ENCODE measurements around the gene IL15.

Gene IL15

GRCh38 chr4:141645611-141646340 is 9.4 kb downstream of the IL15 start:
- TF ChIP-seq CTCF (IDR thresholded peaks at IDR 0.05; ENCODE audit: low read depth, low read length, missing control alignments): no peak
- no peak for DNase-seq (ENCODE audit: extremely low read depth, low read depth)
- H3K4me3 ChIP-seq (replicated peaks; ENCODE audit: low read depth, low read length): no peak overlapping the region

- DNase-seq (ENCODE audit: extremely low read depth, low read depth): no peak
- TF ChIP-seq CTCF (IDR thresholded peaks at IDR 0.05; ENCODE audit: low read depth, low read length, missing control alignments): no peak
- H3K4me3 ChIP-seq (replicated peaks; ENCODE audit: low read depth, low read length): no peak overlapping the region
These were observed 10.6 kb downstream of the IL15 start for GRCh38 chr4:141646969-141647368.

GRCh38 chr4:141647966-141648365 is 11.6 kb downstream of the IL15 start:
- TF ChIP-seq CTCF (IDR thresholded peaks at IDR 0.05; ENCODE audit: low read depth, low read length, missing control alignments): no peak
- DNase-seq (ENCODE audit: extremely low read depth, low read depth): no peak
- no peak overlapping the region for H3K4me3 ChIP-seq (replicated peaks; ENCODE audit: low read depth, low read length)

GRCh38 chr4:141652161-141652778 is 15.9 kb downstream of the IL15 start:
- no peak overlapping the region for H3K4me3 ChIP-seq (replicated peaks; ENCODE audit: low read depth, low read length)
- DNase-seq (ENCODE audit: extremely low read depth, low read depth): no peak
- no peak for TF ChIP-seq CTCF (IDR thresholded peaks at IDR 0.05; ENCODE audit: low read depth, low read length, missing control alignments)

- peak; percentile 63 for TF ChIP-seq CTCF (IDR thresholded peaks at IDR 0.05; ENCODE audit: low read depth, low read length, missing control alignments)
- no peak overlapping the region for H3K4me3 ChIP-seq (replicated peaks; ENCODE audit: low read depth, low read length)
- no peak for DNase-seq (ENCODE audit: extremely low read depth, low read depth)
These were observed 17.7 kb downstream of the IL15 start for GRCh38 chr4:141654098-141654497.

- TF ChIP-seq CTCF (IDR thresholded peaks at IDR 0.05; ENCODE audit: low read depth, low read length, missing control alignments): no peak
- no peak for DNase-seq (ENCODE audit: extremely low read depth, low read depth)
- H3K4me3 ChIP-seq (replicated peaks; ENCODE audit: low read depth, low read length): no peak overlapping the region
These were observed 19.6 kb downstream of the IL15 start for GRCh38 chr4:141656031-141656430.

Data from HFF-Myc (cell line).